ENCODE measurements around the gene BRINP3.

DNA sequence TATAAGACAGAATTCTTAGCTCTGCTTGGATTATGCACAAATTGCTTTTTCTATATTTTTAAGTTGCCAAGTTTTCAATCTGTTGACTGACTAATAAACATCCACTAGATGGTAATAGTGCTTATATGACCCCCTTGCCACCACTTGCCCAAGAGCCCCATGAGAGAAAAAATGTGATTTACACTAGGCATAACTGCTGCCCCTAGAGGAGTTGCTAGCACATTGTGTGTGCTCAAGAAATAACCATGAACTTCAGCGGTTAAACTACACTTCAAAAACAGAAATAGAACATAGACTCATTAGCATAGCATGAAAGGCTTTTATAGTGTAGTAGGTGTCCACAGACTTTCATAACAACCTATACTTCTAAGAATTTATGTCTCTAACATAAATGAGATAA lies 61.4 kb downstream of the BRINP3 start:
- TF ChIP-seq, protein P1, sequence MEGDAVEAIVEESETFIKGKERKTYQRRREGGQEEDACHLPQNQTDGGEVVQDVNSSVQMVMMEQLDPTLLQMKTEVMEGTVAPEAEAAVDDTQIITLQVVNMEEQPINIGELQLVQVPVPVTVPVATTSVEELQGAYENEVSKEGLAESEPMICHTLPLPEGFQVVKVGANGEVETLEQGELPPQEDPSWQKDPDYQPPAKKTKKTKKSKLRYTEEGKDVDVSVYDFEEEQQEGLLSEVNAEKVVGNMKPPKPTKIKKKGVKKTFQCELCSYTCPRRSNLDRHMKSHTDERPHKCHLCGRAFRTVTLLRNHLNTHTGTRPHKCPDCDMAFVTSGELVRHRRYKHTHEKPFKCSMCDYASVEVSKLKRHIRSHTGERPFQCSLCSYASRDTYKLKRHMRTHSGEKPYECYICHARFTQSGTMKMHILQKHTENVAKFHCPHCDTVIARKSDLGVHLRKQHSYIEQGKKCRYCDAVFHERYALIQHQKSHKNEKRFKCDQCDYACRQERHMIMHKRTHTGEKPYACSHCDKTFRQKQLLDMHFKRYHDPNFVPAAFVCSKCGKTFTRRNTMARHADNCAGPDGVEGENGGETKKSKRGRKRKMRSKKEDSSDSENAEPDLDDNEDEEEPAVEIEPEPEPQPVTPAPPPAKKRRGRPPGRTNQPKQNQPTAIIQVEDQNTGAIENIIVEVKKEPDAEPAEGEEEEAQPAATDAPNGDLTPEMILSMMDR (IDR thresholded peaks at IDR 0.05): no peak
- no peak for TF ChIP-seq POLR2A (IDR thresholded peaks at IDR 0.05)

Measured in adrenal gland (tissue), 5 donors.